HG02970 (cell line): ENCODE results near the gene DENR.

ENCODE experiments used
- ATAC-seq: cut with Tn5 transposase; IDR thresholded peaks from one replicate; pipeline ENCODE4 v1.9.1; 2021; ENCODE audit warnings: mild to moderate bottlenecking, moderate library complexity, moderate number of reproducible peaks; ENCODE audit not compliant: unreplicated experiment, low FRiP score

DENR gene

DNA sequence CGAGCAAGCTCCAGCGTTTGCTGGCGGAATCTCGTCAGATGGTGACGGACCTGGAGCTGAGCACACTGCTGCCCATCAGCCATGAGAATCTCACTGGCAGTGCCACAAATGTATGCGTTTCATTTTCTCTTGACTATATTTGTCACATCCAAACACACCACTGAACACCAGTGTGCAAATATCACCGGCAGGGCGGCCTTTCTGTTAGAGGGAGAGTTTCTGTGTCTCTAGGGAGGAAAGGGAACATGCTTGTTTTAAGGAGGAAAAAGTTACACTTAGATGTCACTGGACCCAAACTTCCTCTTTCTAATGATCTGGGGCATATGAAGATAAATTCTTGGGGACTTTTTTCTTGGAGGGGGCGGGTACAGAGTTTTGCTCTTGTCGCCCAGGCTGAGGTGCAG is 60.7 kb downstream of the DENR start:
- no peak for ATAC-seq

DNA sequence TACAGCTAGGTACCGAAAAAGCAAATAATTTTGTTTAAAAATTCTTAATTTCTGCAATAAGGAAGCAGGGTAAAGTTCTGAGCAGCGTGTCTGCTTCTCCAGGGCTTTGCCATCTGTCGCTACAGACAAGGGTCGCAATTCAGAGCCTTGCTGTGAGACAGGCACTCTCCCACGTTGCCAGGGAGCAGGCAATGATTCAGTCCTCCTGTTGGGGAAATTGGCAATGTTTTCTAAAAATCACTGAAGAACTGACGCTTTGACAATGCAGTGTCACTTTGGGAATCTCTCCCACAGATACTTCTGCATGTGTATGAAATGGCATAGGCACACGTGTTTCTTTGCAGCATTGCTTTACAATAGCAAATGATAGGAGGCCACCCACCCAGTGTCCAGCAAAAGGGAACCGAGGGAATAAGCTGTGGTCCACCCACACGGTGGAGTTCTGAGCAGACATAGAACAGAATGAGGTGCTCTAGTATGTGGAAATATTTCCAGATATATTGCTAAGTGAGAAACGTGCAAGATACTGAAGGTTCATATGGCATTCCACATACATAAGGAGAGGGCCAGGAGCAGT is 66.7 kb downstream of the DENR start:
- ATAC-seq = no peak

DNA sequence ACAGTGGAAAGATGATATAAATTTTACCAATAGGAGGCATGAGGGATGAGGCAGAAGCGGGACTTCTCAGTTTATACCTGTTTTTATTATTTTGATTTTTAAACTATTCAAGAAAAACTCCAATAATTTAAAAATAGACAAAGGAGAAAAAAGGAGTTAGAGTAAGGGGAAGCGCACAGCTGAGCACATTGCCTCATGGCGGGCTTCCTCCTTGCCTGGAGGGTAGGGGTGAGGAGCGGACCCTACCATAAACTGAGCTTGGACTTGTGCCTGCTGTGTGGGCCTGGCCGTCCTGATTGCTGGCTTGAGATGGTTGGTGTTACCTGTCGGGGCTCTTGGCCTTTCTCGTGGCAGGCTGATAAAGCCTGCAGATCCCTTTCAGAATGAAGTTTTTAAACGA is 67.5 kb downstream of the DENR start:
- ATAC-seq = no peak
